ENCODE results near the gene CHSY3.
"Not testable (repeated sequence)": the region's sequence is repeated elsewhere in the genome, so short reads cannot be mapped to it uniquely, and the experiment has no call there.

The CHSY3 gene

DNA sequence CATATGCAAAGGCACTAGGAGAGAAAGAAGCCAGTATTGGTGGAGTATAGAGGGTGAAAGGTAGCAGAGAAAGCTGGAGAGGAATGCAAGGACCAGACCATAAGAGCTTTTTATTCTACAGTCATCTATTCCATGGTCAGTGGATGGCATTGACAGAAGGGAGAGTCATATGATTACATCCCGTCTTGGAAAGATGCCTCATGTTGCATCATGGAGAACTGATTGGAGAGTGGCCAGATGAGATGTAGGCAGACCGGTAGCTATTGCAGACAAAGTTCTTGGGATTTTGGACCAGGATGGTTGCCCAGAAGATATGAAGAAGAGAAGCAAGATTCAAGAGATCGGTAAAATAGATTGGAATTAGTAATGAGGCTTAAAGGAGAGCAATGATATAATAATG lies 260.7 kb downstream of the CHSY3 start:
- no peak for DNase-seq (ENCODE audit: low read depth)

DNA sequence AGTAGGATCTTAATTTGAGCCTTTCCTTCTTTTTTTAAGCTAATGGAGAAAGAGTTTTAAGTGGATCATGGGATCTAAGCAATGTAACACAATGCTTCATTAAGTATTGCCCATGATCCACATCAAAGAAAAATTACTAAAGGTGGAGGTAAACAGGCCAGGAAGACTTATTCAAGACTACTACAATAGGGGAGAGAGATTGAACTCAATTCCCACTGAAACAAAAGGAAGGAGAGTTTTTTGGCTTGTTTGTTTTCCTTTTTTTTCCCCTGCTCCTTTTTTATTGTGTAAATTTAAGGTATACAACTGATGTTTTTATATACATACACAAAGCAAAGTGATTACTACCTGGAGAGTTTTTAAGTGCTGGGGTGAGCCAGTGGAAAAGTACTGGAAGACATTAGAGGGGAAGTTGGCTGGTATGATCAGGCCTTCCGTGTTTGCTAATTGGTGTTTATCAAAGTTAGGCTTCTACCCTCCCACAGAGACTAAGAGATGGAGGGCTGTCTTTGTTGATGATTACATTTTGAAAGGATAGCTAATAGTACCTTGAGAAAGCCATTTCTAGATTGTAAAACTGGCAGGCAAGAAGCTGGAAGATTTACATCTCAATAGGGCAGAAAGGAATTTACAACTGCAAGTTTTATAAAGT lies 262.7 kb downstream of the CHSY3 start:
- no peak for DNase-seq (ENCODE audit: low read depth)

DNA sequence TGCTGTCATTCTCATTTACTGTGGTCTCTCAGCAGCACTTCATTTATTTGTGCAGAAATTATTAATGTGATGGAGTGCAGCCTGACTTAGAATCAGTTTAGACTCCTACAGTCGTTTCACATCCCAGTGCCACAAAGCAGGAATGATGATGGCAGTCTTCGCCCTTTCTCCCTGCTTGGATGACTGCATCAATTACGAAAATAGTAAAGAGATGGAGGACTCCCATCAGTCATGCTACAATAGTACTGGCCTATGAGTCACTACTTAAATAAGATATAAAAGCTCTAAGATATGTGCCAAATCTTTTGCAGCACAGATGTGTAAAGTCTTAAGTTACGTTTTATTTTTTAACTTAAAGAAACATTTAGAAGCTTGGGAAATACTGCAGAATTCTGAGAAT lies 263.9 kb downstream of the CHSY3 start:
- peak; percentile 20 for DNase-seq (ENCODE audit: low read depth)

DNA sequence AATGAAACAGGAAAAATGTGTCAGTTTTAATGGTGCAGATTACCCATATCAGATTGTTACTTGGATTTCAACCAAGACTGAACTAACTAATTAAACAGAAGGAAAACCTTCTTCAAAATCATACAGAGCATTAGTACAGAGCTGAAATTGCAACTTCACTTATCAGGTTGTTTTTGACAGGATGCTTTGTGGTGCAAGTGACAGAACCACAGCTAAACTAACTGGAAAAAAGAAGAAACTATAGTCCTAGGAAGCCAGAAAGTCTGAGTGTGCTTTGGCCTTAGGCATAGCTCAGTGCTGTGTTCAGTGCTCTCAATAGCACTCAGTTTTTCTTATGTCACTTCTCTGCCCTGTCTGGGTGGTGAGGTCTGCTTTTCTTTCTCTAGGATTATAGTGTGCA lies 267.4 kb downstream of the CHSY3 start:
- DNase-seq (ENCODE audit: low read depth), result no peak

DNA sequence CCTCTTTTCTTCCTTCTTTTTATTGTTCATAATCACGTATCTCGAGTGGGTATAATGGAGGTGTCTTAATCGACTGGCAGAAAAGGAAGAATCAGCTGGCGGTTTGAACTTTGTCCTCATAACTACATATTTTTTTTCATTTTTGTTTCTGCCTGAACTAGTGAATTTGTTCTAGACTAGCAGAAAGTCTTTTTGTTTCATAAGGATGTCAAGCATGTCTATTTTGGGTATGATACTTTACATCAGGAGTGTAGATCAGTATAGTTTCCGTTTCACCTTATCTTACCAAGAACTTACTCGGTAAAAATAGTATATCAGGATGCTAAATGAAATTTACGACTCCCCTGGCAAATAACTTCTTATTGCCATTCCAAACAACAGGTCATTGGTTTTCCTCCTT lies 278.9 kb downstream of the CHSY3 start:
- DNase-seq (ENCODE audit: low read depth), result no peak

DNA sequence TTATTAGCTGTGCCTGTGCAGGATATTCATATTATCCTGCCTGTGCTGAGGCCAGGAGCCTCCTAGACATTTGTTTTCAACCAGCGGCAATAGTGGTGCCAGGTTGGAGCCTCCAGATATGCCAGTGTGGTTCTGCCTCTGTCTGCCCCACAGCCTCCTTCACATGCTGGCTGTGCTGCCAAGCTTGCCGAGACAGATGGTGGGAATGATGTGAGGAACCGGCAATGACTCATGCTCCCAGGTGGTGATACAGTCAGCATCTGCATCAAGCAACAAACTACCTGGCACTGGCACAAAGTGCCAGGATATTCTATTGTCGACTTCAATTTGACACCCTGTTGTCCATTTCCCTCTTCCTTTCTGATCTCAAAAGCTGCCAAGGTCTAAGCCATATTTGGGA lies 285.7 kb downstream of the CHSY3 start:
- DNase-seq (ENCODE audit: low read depth), result no peak

DNA sequence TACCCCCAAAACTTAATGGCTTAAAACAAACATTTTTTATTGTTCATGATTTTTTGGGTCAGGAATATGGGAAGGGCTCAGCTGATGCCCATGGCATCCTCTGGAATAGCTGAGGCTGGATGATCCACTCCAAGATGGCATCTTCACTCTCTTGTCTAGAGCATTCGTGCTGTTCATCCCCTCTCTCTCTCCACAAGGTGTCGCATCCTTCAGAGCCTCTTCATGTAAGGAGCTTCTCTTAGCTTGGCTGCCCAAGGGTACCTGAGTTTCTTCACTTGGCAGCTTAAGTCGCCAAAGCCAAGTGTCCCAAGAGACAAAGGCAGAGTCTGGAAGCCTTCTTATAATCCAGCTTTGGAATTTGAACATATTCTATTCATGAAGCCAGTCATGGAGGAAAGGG lies 294.7 kb downstream of the CHSY3 start:
- peak; percentile 5 for DNase-seq (ENCODE audit: low read depth)

DNA sequence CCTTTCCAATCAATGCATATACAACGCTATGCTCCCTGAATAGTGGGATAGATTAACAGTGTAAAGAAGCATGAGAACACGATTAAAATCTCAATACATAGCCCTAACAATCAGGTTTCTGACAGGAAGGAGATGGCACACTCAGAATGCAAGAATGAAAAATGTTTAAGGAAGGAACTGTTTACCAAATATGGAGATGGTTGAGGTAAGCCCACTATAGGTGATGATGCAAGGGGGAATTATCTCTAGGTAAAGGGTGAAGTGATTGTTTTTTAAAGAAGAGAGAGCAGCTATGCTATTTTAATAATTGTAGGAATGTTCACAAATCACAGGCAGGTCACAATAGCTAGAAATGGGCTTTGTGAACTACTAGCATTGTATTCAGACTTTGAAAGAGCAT lies 302.4 kb downstream of the CHSY3 start:
- DNase-seq (ENCODE audit: low read depth), result no peak

DNA sequence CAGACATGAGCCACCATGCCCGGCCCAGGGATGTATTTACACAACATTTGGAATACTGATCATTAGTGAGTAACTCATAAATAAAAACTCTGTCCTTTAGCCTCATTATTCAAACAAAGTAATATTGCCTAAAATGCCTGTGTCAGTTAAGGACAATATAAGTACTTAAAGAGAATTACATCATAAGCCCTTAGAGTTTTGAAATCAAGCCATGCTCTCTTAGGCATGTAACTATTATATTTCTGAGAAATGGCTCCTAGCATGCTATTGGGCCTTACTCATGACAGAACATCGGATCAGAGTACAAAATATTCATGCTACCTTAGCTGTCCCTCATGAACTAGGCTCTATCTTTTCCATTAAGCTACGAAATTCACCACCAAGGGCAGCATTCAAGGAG lies 309.3 kb downstream of the CHSY3 start:
- DNase-seq (ENCODE audit: low read depth), result no peak

DNA sequence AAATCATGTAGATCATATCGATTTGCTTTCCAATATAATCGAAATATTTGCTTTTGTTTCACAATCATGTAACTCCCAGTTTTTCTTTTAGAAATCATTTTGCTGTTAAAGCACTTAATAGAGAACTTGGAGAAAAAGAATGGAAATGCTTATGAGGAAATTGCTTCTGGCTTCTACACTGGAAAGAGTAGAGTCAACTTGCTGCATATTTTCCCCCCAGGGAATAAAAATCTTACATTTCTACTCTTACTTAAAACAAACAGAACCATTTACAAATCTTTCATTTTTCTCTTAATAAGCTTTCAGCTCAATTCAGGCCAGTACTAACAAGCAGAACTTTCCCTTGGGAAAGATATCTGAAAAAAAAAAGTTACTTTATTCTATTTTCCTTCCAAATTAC lies 312.0 kb downstream of the CHSY3 start:
- no peak for DNase-seq (ENCODE audit: low read depth)

DNA sequence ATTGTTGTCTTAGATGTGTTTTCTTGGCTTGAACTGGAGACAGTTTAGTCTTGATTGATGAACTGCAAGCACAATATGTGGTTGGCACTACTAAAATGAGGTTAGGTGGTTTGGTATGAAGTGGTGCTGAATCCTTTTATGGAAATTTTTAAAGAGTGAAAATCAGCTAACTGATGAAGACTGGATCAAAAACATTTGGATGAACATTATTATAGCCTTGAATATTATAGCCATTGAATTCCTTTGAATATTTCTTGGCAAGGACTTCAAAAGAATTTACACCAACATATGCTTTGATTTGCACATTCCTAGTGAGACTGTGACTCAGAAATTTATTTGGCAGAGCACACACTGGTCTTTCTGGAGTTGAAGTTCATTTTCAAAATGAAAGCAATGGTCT lies 318.3 kb downstream of the CHSY3 start:
- DNase-seq (ENCODE audit: low read depth), result no peak

DNA sequence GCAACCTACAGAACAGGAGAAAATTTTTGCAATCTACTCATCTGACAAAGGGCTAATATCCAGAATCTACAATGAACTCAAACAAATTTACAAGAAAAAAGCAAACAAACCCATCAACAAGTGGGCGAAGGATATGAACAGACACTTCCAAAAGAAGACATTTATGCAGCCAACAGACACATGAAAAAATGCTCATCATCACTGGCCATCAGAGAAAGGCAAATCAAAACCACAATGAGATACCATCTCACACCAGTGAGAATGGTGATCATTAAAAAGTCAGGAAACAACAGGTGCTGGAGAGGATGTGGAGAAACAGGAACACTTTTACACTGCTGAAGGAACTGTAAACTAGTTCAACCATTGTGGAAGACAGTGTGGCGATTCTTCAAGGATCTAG lies 322.3 kb downstream of the CHSY3 start:
- not testable (repeated sequence) for DNase-seq (ENCODE audit: low read depth)

DNA sequence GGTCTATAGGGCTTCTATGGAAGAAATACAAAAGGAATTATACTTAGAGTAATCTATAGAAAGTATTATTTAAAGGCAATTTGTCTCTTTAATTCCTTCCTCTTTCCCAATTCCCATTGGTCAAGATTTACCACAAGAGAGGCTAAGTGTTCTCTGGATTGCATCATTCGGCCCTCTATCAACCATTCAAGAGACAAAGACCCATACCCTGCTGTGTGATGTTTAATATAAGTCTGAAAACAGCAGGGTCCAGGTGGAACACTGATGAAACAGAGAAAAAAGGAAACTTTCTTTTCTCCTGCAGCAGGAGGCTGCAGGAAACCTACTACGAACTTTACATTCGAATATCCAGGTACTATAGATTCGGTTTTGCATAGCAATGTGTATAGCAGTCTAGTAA lies 323.4 kb downstream of the CHSY3 start:
- no peak for DNase-seq (ENCODE audit: low read depth)

DNA sequence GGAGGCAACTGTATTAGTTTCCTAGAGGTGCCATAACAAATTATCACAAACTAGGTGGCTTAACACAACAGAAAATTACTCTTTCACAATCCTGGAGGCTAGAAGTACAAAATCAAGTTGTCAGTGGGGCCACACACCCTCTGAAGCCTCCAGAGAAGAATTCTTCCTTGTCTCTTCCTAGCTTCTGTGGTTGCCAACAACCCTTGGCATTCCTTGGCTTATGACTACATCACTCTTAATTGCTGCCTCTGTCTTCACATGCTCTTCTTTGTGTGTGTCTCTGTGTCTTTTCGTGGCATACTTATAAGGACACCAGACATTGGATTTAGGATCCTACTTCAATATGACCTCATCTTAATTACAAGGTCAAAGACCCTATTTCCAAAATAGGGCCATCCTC lies 327.5 kb downstream of the CHSY3 start:
- DNase-seq (ENCODE audit: low read depth), result no peak

DNA sequence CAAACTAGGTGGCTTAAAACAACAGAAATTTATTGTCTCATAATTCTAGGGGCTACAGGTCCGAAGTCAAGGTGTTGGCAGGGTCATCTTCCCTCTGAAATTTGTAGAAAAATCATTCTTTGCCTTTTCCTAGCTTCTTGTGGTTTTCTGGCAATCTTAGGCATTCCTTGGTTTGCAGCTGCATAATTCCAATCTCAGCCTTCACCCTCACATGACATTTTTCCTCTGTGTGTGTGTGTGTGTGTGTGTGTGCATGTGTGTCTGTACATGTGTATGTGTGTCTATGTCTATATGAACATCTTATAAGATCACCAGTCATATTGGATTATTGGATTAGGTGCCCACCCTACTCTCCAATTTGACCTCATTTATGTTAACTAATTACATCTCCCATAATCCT lies 330.6 kb downstream of the CHSY3 start:
- no peak for DNase-seq (ENCODE audit: low read depth)
